HUES64 (cell line): ENCODE data around the gene TNK2.
"Not testable (repeated sequence)": the region's sequence is repeated elsewhere in the genome, so short reads cannot be mapped to it uniquely, and the experiment has no call there.

Source experiments
- H3K27ac ChIP-seq: 2 replicates; pipeline ENCODE4 v1.7.0; 2013; ENCODE audit warnings: low read depth, low read length, inconsistent platforms
- H3K27me3 ChIP-seq: 2 replicates; pipeline ENCODE4 v1.6.1; 2013; ENCODE audit warnings: mild to moderate bottlenecking, low read length; ENCODE audit not compliant: insufficient read depth
- H3K36me3 ChIP-seq: 2 replicates; pipeline ENCODE4 v1.6.1; 2013; ENCODE audit warnings: mild to moderate bottlenecking, low read length; ENCODE audit not compliant: insufficient read depth
- H3K4me1 ChIP-seq: 2 replicates; pipeline ENCODE4 v1.6.1; 2013; ENCODE audit warnings: mild to moderate bottlenecking, low read length, moderate library complexity; ENCODE audit not compliant: insufficient read depth
- H3K4me3 ChIP-seq: 2 replicates; pipeline ENCODE4 v1.5.1; 2013; ENCODE audit warnings: mild to moderate bottlenecking, low read length, moderate library complexity
- H3K9ac ChIP-seq: 2 replicates; pipeline ENCODE4 v1.6.1; 2013; ENCODE audit warnings: mild to moderate bottlenecking, low read depth, low read length
- H3K9me3 ChIP-seq: 2 replicates; pipeline ENCODE4 v1.6.1; 2013; ENCODE audit warnings: low read depth, low read length; ENCODE audit not compliant: insufficient read depth
- whole genome bisulfite sequencing: fragments of 150-250, 120-280 bp; methylation state at CpG from one replicate; pipeline ENCODE4 v1.1.7; 2013; ENCODE audit warnings: missing lambda C conversion rate; 5-methylcytosine and 5-hydroxymethylcytosine counted together

TNK2 gene

GRCh38 chr3:195836476-195837135 lies 71.7 kb downstream of the TNK2 start:
- no peaks in the 10 kb centered on the region for H3K9me3 ChIP-seq
- H3K27me3 ChIP-seq = no peaks in the 10 kb centered on the region
- H3K9ac ChIP-seq = no peak overlapping the region
- H3K4me3 ChIP-seq = no peak overlapping the region
- WGBS = 90% methylated on average over 12 of the region's 14 CpGs
- peaks cover 6% of the 10 kb centered on the region for H3K4me1 ChIP-seq
- H3K27ac ChIP-seq = no peak overlapping the region
- H3K36me3 ChIP-seq = no peaks in the 10 kb centered on the region

- Histone ChIP-seq H3K27ac (no peak overlapping the region), H3K4me3 (no peak overlapping the region), H3K4me1 (peaks cover 6% of the 10 kb centered on the region), H3K9ac (no peak overlapping the region), H3K9me3 (no peaks in the 10 kb centered on the region), H3K27me3 (no peaks in the 10 kb centered on the region), H3K36me3 (no peaks in the 10 kb centered on the region)
- WGBS = 91% methylated on average over 14 of the region's 14 CpGs
Measured at GRCh38 chr3:195835791-195836190, 72.6 kb downstream of the TNK2 start.

- H3K27ac ChIP-seq = no peak overlapping the region
- H3K4me3 ChIP-seq = no peak overlapping the region
- no peak overlapping the region for H3K9ac ChIP-seq
- H3K9me3 ChIP-seq = no peaks in the 10 kb centered on the region
- no peaks in the 10 kb centered on the region for H3K36me3 ChIP-seq
- no peaks in the 10 kb centered on the region for H3K27me3 ChIP-seq
- 91% methylated on average over 29 of the region's 29 CpGs for WGBS
- peaks cover 6% of the 10 kb centered on the region for H3K4me1 ChIP-seq
Measured at GRCh38 chr3:195834675-195835583, 73.4 kb downstream of the TNK2 start.

- Histone ChIP-seq H3K9ac (no peak overlapping the region), H3K4me3 (no peak overlapping the region), H3K4me1 (no peaks in the 10 kb centered on the region), H3K36me3 (no peaks in the 10 kb centered on the region), H3K27me3 (no peaks in the 10 kb centered on the region), H3K9me3 (no peaks in the 10 kb centered on the region), H3K27ac (no peak overlapping the region)
- 94% methylated on average over 15 of the region's 16 CpGs for WGBS
Measured at GRCh38 chr3:195829897-195830254, 78.5 kb downstream of the TNK2 start.

GRCh38 chr3:195828762-195829161 lies 79.6 kb downstream of the TNK2 start:
- Histone ChIP-seq H3K27me3 (no peaks in the 10 kb centered on the region), H3K4me1 (no peaks in the 10 kb centered on the region), H3K36me3 (no peaks in the 10 kb centered on the region), H3K27ac (no peak overlapping the region), H3K9me3 (no peaks in the 10 kb centered on the region), H3K4me3 (no peak overlapping the region), H3K9ac (no peak overlapping the region)
- WGBS = 96% methylated on average over 9 of the region's 9 CpGs

GRCh38 chr3:195825857-195826804 lies 82.2 kb downstream of the TNK2 start:
- Histone ChIP-seq H3K4me3 (no peak overlapping the region), H3K4me1 (no peaks in the 10 kb centered on the region), H3K27ac (no peak overlapping the region), H3K36me3 (no peaks in the 10 kb centered on the region), H3K9ac (no peak overlapping the region), H3K27me3 (no peaks in the 10 kb centered on the region), H3K9me3 (no peaks in the 10 kb centered on the region)
- 95% methylated on average over 47 of the region's 47 CpGs for WGBS

- H3K4me1 ChIP-seq = no peaks in the 10 kb centered on the region
- H3K4me3 ChIP-seq = no peak overlapping the region
- no peak overlapping the region for H3K27ac ChIP-seq
- H3K9me3 ChIP-seq = no peaks in the 10 kb centered on the region
- 91% methylated on average over 15 of the region's 15 CpGs for WGBS
- no peaks in the 10 kb centered on the region for H3K36me3 ChIP-seq
- H3K27me3 ChIP-seq = no peaks in the 10 kb centered on the region
- no peak overlapping the region for H3K9ac ChIP-seq
Measured at GRCh38 chr3:195825191-195825588, 83.2 kb downstream of the TNK2 start.

GRCh38 chr3:195824425-195825190 lies 83.7 kb downstream of the TNK2 start:
- not testable (repeated sequence) for H3K9ac ChIP-seq, H3K36me3 ChIP-seq, H3K4me1 ChIP-seq, H3K4me3 ChIP-seq, H3K9me3 ChIP-seq, H3K27me3 ChIP-seq, H3K27ac ChIP-seq
- WGBS = 83% methylated on average over 13 of the region's 13 CpGs

- H3K9ac ChIP-seq = no peak overlapping the region
- no peaks in the 10 kb centered on the region for H3K9me3 ChIP-seq
- H3K27ac ChIP-seq = no peak overlapping the region
- no peak overlapping the region for H3K4me3 ChIP-seq
- 80% methylated on average over 13 of the region's 13 CpGs for WGBS
- no peaks in the 10 kb centered on the region for H3K36me3 ChIP-seq
- H3K27me3 ChIP-seq = no peaks in the 10 kb centered on the region
- no peaks in the 10 kb centered on the region for H3K4me1 ChIP-seq
Measured at GRCh38 chr3:195823999-195824398, 84.4 kb downstream of the TNK2 start.

- H3K27me3 ChIP-seq = no peaks in the 10 kb centered on the region
- no peaks in the 10 kb centered on the region for H3K36me3 ChIP-seq
- no peak overlapping the region for H3K9ac ChIP-seq
- no peak overlapping the region for H3K4me3 ChIP-seq
- 78% methylated on average over 10 of the region's 10 CpGs for WGBS
- H3K27ac ChIP-seq = no peak overlapping the region
- no peaks in the 10 kb centered on the region for H3K9me3 ChIP-seq
- no peaks in the 10 kb centered on the region for H3K4me1 ChIP-seq
Measured at GRCh38 chr3:195823280-195823679, 85.1 kb downstream of the TNK2 start.
